Measurements from ENCODE around the gene CALD1.

CALD1 gene

DNA sequence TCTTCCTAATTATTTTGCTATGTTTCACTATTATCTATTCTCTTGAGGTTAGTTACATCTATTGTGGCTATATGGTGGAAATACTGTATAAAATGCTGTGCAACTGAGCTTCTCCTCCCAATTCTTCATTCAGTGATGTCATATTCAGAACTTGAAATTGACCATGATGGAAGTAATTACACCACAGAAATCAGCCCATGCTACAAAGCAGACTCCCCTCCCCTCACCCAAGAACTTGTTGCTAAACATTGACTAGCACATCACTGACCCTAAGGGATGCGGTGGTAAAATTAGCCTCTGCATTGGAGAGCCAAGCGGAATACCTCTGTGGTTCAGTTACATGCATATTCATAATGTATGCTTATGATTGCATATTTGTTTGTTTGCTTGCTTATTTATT is 8.8 kb downstream of the CALD1 start:
- DNase-seq (ENCODE audit: low read depth in 2 of 2) = no peak

GRCh38 chr7:134789967-134790685 is 10.7 kb downstream of the CALD1 start:
- DNase-seq (ENCODE audit: low read depth in 2 of 2) = no peak

- no peak for DNase-seq (ENCODE audit: low read depth in 2 of 2)
Measured at GRCh38 chr7:134792968-134793367, 13.5 kb downstream of the CALD1 start.

GRCh38 chr7:134795231-134795630 is 15.8 kb downstream of the CALD1 start:
- no peak for DNase-seq (ENCODE audit: low read depth in 2 of 2)

- DNase-seq (ENCODE audit: low read depth in 2 of 2) = no peak
Measured at GRCh38 chr7:134798155-134798554, 18.7 kb downstream of the CALD1 start.

DNA sequence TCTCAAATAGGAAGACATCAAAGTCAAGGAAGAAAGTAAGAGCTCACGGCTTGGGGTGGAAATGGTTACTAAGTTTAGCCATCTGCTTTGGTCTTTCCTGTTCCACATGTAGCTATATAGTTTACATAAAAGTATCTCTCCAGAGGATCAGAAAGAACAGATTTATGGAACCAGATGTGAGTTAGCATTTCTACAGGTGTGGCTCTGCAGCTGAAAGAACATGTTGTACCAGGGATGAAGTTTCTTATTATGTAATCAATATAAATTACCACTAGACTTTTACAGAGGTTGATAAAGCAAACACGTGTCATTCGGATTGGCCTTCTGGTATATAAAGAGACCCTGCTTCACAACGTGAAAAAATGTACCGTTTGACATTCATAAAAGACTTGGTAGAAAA is 19.9 kb downstream of the CALD1 start:
- DNase-seq (ENCODE audit: low read depth in 2 of 2) = no peak

DNA sequence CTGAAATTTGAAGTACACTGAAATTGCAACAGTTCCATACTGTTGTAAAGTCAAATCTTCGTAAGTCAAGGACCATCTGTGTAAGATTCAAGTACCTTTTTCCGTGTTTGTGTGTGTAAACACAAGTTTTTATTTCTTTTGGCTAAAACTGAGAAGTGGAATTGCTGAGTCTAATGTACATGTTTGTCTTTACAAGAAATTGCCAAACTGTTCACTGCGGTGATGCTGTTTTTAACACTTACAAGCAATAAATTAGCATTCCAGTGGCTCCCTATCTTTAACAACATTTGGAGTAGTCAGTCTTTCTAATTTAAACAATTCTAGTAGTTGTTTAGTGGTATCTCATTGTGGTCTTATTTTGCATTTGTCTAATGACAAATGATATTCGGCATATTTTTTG is 23.3 kb downstream of the CALD1 start:
- DNase-seq (ENCODE audit: low read depth in 2 of 2) = no peak

DNA sequence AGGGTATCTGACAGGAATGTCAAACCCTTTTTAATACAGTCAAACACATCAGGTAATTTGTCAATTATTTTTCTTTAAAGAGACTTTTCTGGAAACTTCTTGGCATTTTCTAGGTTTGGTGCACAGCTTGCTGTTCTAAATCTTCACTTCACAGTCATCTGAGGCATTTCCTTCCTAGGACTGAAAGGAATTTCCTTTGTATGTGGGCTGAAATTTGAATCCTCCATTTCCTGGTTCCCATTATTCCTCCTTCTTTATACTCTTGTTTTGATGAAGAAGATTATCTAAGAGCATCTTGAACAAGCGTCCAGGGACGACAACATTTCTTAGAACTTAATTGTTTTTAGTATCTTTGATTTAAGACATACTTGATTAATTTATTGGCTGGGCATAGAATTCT is 24.9 kb downstream of the CALD1 start:
- no peak for DNase-seq (ENCODE audit: low read depth in 2 of 2)

- no peak for DNase-seq (ENCODE audit: low read depth in 2 of 2)
Measured at GRCh38 chr7:134804854-134805253, 25.4 kb downstream of the CALD1 start.

DNA sequence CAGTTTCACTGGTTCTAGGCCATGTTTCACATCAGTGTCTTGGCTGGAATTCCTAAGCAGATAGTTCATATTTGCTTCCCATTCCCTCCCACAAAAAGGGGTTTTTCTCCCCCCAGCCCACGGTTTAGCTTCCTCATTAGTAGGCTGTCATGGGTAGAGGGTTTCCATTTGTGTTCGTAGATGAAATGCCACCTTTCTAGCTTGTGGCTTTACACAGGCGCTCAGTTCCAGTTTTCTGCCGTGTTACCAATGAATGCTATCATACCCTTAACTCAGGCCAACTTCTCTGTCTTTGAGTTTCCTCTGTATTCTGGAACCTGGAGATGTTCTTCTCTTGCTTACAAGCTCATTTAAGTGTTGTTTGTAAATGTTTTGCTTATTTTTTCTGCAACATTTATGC is 26.8 kb downstream of the CALD1 start:
- DNase-seq (ENCODE audit: low read depth in 2 of 2) = no peak

GRCh38 chr7:134809616-134810015 is 30.2 kb downstream of the CALD1 start:
- DNase-seq (ENCODE audit: low read depth in 2 of 2) = no peak

- no peak for DNase-seq (ENCODE audit: low read depth in 2 of 2)
Measured at GRCh38 chr7:134811765-134812164, 32.3 kb downstream of the CALD1 start.

- DNase-seq (ENCODE audit: low read depth in 2 of 2) = no peak
Measured at GRCh38 chr7:134813663-134814396, 34.4 kb downstream of the CALD1 start.

- no peak for DNase-seq (ENCODE audit: low read depth in 2 of 2)
Measured at GRCh38 chr7:134814730-134815364, 35.4 kb downstream of the CALD1 start.

DNA sequence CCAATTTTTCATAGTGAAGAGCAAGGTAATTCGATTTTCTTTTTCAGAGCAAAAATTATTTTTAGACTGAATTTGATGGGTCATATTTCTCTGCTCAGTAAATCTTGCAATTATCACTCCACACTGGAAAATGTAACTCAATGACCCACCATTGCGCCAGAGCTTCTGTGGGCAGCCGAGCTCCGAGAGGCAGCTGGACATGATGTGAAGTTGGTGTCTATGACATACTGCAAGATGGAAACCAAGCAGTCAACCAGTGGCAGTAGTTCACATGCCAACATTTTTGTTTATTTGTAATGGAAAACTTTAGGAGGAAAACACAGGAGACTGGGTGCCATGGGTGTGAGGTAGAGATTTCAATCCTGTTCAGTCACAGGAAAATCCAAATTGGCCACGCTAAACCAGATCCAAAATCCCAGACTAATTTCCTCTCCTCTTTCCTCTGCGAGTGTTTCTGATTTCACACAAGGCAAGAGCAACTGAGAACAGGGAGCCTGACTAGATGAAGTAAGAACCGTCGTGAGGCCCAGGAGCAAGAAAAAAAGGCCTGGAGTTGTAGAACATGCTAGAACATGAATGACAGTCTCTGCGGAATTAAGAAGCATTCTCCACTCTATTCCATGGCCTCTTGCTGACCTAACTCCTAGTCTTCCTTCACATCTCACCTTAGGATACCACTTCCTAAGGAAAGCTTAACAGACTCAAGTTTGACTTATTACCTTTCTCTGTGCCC is 39.3 kb downstream of the CALD1 start:
- DNase-seq (ENCODE audit: low read depth in 2 of 2) = no peak

- no peak for DNase-seq (ENCODE audit: low read depth in 2 of 2)
Measured at GRCh38 chr7:134819401-134819800, 40.0 kb downstream of the CALD1 start.

DNA sequence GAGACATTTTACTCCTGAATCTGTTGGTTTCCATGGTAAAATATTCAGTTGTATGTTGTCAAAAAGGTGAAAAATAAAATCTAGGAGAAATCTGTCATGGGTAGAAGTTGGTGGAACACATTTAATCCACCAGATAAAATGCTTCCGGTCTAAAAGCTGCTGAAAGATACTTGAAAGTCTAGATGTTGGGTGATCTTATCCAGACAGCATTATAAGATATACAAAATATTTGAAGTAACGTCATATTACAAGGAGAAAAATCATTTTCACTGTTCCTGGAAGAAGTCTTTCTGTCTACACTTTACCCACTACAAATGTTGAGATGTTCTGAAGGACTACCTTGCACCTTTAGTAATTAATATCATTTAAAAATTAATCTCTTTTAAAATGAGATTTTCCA is 40.9 kb downstream of the CALD1 start:
- no peak for DNase-seq (ENCODE audit: low read depth in 2 of 2)

GRCh38 chr7:134820778-134821177 is 41.3 kb downstream of the CALD1 start:
- no peak for DNase-seq (ENCODE audit: low read depth in 2 of 2)

DNA sequence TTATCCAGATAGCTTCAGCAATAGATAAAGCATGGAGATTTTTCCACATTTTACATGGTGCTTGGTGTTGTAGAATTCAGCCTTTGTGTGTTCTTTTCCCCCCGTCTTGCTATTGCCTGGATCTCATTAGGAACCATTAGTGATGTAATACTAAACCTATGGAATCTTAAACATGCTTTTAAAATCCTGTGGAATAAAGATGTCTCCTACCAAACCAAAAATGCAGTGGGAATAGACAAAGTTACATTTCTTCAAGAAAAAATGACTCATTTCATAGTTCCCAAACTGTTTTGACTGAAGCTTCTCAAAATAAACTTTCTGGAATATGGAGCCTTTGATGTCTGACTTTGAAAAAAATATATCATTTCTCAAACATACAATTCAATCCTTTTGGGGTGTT is 44.0 kb downstream of the CALD1 start:
- no peak for DNase-seq (ENCODE audit: low read depth in 2 of 2)

- DNase-seq (ENCODE audit: low read depth in 2 of 2) = no peak
Measured at GRCh38 chr7:134825666-134826065, 46.2 kb downstream of the CALD1 start.

DNA sequence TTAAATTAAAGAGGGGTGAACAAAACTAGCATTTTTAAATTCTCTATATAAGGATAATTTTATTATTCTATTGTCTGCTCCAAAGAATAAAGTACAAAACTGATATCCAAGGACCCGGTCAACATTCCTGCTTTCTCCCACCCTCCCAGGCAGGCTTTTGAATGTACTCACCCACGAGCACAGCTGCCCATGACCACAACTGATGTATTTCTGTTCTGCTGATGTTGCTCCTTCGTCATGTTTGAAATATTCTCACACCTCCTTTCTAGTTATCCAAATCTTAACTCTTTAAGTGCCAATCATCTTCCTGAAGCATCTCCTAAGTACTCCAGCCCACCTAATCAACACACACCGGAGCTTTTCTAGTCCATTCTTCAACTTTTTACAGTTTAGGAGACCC is 46.7 kb downstream of the CALD1 start:
- DNase-seq (ENCODE audit: low read depth in 2 of 2) = no peak

DNA sequence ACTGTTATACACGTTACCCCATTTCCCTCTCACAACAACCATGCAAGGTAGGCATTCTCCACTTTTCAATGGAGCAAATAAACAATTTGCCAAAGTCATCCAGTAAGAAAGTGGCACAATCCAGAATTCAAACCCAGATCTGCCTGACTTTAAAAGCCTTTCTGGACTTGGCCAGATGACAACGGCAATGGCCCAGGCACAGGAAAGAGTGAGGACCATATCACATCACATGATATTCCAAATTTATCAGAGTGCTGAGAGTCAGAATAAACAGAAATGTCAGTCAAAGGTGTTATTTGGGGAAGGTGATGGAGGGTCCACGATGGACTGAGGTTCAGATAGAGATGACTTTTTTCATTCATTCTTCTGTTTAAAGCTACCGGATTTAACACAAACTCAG is 48.0 kb downstream of the CALD1 start:
- no peak for DNase-seq (ENCODE audit: low read depth in 2 of 2)
